Measurements from ENCODE around the gene VAPB. TPM values are rescaled to one million over a fixed set of nuclear protein-coding genes. Genes with fewer than 3 reads are reported as not detected.

The VAPB gene
- total RNA-seq, 1 donor from 2014 or later = 61.5 TPM

DNA sequence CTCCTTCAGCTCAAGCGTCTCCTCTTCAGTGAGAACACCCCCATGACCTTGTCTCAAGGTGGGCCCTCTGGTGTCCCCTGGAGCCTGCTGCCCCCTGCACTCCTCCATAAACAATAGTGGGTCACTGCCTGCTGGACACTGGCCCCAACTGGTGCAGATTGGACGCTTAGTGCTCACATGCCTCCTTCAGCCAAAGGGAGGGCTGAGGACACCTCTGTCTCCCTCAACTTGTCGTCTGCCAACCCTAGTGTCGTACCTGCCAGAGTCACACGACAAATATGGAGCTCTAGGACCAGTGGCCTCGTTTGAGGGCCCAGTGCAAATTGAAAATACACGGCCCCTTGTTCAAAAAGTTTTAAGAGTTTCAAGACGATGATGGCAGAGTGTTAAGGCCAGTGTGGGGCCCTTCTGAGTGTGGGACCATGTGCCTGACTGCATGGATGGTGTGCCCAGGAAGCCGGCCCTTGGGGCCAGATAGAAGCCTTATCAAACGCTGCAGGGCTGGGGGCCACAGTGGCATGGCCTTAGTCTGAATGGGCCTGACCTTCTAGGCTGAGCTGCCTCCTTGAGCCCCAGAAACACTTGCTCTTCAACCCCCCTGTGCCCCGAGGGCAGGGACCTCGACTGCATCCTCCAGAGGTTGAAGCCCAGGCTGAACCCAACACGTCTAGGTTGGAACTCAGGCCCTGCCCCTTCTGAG is 106.0 kb downstream of the VAPB start:
- Mint-ChIP-seq H3K9me3 (ENCODE audit: unreplicated experiment) (peaks cover 3% of the 10 kb centered on the region), H3K36me3 (ENCODE audit: low read depth, unreplicated experiment) (peaks cover 10% of the 10 kb centered on the region), H3K4me3 (ENCODE audit: unreplicated experiment) (no peak overlapping the region), H3K27me3 (ENCODE audit: low read depth, unreplicated experiment) (no peaks in the 10 kb centered on the region), H3K27ac (ENCODE audit: unreplicated experiment) (no peak overlapping the region), H3K4me1 (ENCODE audit: low read depth, unreplicated experiment) (peaks cover 3% of the 10 kb centered on the region)
- Histone ChIP-seq H3K4me3 (ENCODE audit: insufficient read depth, low read depth, low read length) (no peak overlapping the region), H3K27me3 (ENCODE audit: insufficient read depth, low read length) (no peaks in the 10 kb centered on the region), H2AFZ (ENCODE audit: low read depth, low read length) (no peak overlapping the region), H3K9me3 (ENCODE audit: insufficient read depth, low read depth, low read length) (no peaks in the 10 kb centered on the region), H4K20me1 (ENCODE audit: insufficient read depth, low read length) (peaks cover 14% of the 10 kb centered on the region), H3K4me1 (ENCODE audit: insufficient read depth, low read length) (no peaks in the 10 kb centered on the region), H3K79me2 (ENCODE audit: insufficient read depth, low read length) (peaks cover 14% of the 10 kb centered on the region), H3K4me2 (ENCODE audit: low read length) (no peak overlapping the region), H3K9ac (ENCODE audit: low read length) (no peak overlapping the region), H3K36me3 (ENCODE audit: insufficient read depth, low read length) (no peaks in the 10 kb centered on the region), H3K27ac (ENCODE audit: low read depth, low read length) (no peak overlapping the region)
- TF ChIP-seq, protein P1, sequence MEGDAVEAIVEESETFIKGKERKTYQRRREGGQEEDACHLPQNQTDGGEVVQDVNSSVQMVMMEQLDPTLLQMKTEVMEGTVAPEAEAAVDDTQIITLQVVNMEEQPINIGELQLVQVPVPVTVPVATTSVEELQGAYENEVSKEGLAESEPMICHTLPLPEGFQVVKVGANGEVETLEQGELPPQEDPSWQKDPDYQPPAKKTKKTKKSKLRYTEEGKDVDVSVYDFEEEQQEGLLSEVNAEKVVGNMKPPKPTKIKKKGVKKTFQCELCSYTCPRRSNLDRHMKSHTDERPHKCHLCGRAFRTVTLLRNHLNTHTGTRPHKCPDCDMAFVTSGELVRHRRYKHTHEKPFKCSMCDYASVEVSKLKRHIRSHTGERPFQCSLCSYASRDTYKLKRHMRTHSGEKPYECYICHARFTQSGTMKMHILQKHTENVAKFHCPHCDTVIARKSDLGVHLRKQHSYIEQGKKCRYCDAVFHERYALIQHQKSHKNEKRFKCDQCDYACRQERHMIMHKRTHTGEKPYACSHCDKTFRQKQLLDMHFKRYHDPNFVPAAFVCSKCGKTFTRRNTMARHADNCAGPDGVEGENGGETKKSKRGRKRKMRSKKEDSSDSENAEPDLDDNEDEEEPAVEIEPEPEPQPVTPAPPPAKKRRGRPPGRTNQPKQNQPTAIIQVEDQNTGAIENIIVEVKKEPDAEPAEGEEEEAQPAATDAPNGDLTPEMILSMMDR (IDR thresholded peaks at IDR 0.05; ENCODE audit: insufficient read depth, low read depth, low read length) = no peak
- TF ChIP-seq EZH2 (IDR thresholded peaks at IDR 0.05; ENCODE audit: insufficient read depth, low read length) = no peak
- DNase-seq (ENCODE audit: low read depth) = no peak
- no peak for FAIRE-seq

DNA sequence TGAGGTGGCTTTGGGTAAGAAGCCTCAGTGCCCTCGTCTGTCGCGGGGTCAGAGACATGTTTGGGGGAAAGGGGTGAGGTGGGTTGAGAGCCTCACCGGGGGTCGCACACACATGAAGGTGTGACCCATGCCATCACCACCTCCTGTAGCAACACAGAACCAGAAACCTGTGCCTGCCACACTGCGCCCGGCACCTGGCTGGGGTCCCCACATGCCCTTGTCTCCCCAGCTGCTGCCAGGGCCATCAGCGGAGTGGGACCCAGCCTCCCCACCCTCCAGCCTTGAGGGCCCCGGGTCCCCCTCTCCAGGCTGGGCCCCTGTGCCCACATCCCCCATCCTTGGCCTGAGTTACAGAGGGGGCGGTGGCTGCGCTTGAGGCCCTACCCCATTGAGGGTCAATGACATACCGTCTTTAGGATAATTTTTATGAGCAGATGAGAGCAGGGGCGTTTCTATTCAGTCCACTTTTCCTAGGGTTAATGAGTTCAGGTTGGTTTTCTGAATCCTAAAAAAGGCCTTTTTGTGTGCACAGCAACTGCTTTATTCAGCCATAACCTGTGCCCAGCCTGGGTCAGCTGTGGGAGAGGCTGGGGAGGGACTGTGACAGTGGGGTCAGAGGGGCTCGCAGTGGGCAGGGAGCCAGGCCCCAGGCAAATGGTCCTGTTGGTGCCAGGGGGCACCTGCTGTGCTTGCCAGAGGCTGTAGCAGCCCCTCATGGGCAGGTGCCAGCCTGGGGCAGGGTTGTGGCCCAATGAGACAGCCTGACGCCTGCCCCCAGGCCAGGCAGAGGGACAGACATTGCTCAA is 106.8 kb downstream of the VAPB start:
- DNase-seq (ENCODE audit: low read depth) (no peak), FAIRE-seq (no peak)
- H3K36me3 Mint-ChIP-seq (ENCODE audit: low read depth, unreplicated experiment) = peaks cover 7% of the 10 kb centered on the region
- H3K4me2 ChIP-seq (ENCODE audit: low read length) = no peak overlapping the region
- H3K27me3 ChIP-seq (ENCODE audit: insufficient read depth, low read length) = no peaks in the 10 kb centered on the region
- no peaks in the 10 kb centered on the region for H3K27me3 Mint-ChIP-seq (ENCODE audit: low read depth, unreplicated experiment)
- no peaks in the 10 kb centered on the region for H3K4me1 ChIP-seq (ENCODE audit: insufficient read depth, low read length)
- no peak overlapping the region for H3K4me3 ChIP-seq (ENCODE audit: insufficient read depth, low read depth, low read length)
- peaks cover 12% of the 10 kb centered on the region for H3K79me2 ChIP-seq (ENCODE audit: insufficient read depth, low read length)
- H3K27ac ChIP-seq (ENCODE audit: low read depth, low read length) = no peak overlapping the region
- H3K9me3 ChIP-seq (ENCODE audit: insufficient read depth, low read depth, low read length) = no peaks in the 10 kb centered on the region
- peaks cover 5% of the 10 kb centered on the region for H3K9me3 Mint-ChIP-seq (ENCODE audit: unreplicated experiment)
- no peaks in the 10 kb centered on the region for H3K36me3 ChIP-seq (ENCODE audit: insufficient read depth, low read length)
- H4K20me1 ChIP-seq (ENCODE audit: insufficient read depth, low read length) = peaks cover 11% of the 10 kb centered on the region
- no peak for TF ChIP-seq EZH2 (IDR thresholded peaks at IDR 0.05; ENCODE audit: insufficient read depth, low read length)
- TF ChIP-seq, protein P1 (IDR thresholded peaks at IDR 0.05; ENCODE audit: insufficient read depth, low read depth, low read length) = no peak
- peaks cover 3% of the 10 kb centered on the region for H3K4me1 Mint-ChIP-seq (ENCODE audit: low read depth, unreplicated experiment)
- no peak overlapping the region for H3K4me3 Mint-ChIP-seq (ENCODE audit: unreplicated experiment)
- H3K9ac ChIP-seq (ENCODE audit: low read length) = no peak overlapping the region
- H3K27ac Mint-ChIP-seq (ENCODE audit: unreplicated experiment) = no peak overlapping the region
- H2AFZ ChIP-seq (ENCODE audit: low read depth, low read length) = no peak overlapping the region

DNA sequence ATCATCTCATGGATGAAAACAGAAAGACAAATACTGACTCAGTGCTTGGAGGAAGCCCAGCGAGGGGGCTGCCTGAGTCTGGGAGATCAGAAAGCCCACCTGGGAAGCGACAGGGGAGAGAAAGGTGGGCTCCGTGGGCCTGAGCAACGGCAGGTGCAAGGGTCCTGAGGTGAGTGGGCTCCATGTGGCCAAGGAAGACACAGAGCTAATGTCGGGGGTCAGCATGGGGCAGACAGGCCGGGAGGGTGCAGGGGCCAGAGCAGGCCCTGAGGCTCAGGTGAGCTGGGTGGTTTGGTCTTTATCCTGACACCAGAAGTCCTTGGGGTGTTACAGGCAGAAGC is 107.4 kb downstream of the VAPB start:
- Histone ChIP-seq H3K4me1 (ENCODE audit: insufficient read depth, low read length) (no peaks in the 10 kb centered on the region), H2AFZ (ENCODE audit: low read depth, low read length) (no peak overlapping the region), H3K36me3 (ENCODE audit: insufficient read depth, low read length) (no peaks in the 10 kb centered on the region), H4K20me1 (ENCODE audit: insufficient read depth, low read length) (peaks cover 17% of the 10 kb centered on the region), H3K9me3 (ENCODE audit: insufficient read depth, low read depth, low read length) (no peaks in the 10 kb centered on the region), H3K27ac (ENCODE audit: low read depth, low read length) (no peak overlapping the region), H3K9ac (ENCODE audit: low read length) (no peak overlapping the region), H3K79me2 (ENCODE audit: insufficient read depth, low read length) (peaks cover 12% of the 10 kb centered on the region), H3K27me3 (ENCODE audit: insufficient read depth, low read length) (no peaks in the 10 kb centered on the region), H3K4me3 (ENCODE audit: insufficient read depth, low read depth, low read length) (no peak overlapping the region), H3K4me2 (ENCODE audit: low read length) (no peak overlapping the region)
- no peak overlapping the region for H3K27ac Mint-ChIP-seq (ENCODE audit: unreplicated experiment)
- H3K4me1 Mint-ChIP-seq (ENCODE audit: low read depth, unreplicated experiment) = peaks cover 3% of the 10 kb centered on the region
- no peaks in the 10 kb centered on the region for H3K27me3 Mint-ChIP-seq (ENCODE audit: low read depth, unreplicated experiment)
- H3K4me3 Mint-ChIP-seq (ENCODE audit: unreplicated experiment) = no peak overlapping the region
- H3K36me3 Mint-ChIP-seq (ENCODE audit: low read depth, unreplicated experiment) = peaks cover 11% of the 10 kb centered on the region
- TF ChIP-seq EZH2 (IDR thresholded peaks at IDR 0.05; ENCODE audit: insufficient read depth, low read length) = no peak
- TF ChIP-seq, protein P1 (IDR thresholded peaks at IDR 0.05; ENCODE audit: insufficient read depth, low read depth, low read length) = no peak
- peaks cover 6% of the 10 kb centered on the region for H3K9me3 Mint-ChIP-seq (ENCODE audit: unreplicated experiment)
- FAIRE-seq (no peak), DNase-seq (ENCODE audit: low read depth) (no peak)
